B cell (primary cell): ENCODE measurements around the gene ACTR8.

Experiments used
- CTCF ChIP-seq: fragments of 200-600 bp; IDR thresholded peaks from one replicate; pipeline ENCODE4 v1.8.0; 2022; ENCODE audit warnings: antibody characterized with exemption, mild to moderate bottlenecking
- EZH2 ChIP-seq: IDR thresholded peaks from 2 replicates; pipeline ENCODE4 v1.6.1; 2012; ENCODE audit warnings: borderline replicate concordance, low read depth, mild to moderate bottlenecking, moderate library complexity, low read length; ENCODE audit not compliant: insufficient read depth, poor library complexity, severe bottlenecking

- no peak for TF ChIP-seq CTCF
- no peak for TF ChIP-seq EZH2
Observed at GRCh38 chr3:53881691-53882593, at the start of gene ACTR8.
